A549 (cell line): ENCODE results near the gene TCF12. TPM values are rescaled to one million over a fixed set of nuclear protein-coding genes. Genes with fewer than 3 reads are reported as not detected.

ENCODE experiments used
- ATAC-seq, 2 experiments: fragments of 200-7000 bp in 1 of 2; fragments of >200 bp in 1 of 2; cut with Nextera tagmentation in 1 of 2; cut with Tn5 transposase in 1 of 2; 3 replicates each; pipeline versions ENCODE4 v1.8.0 to v1.9.1; 2018 to 2020; ENCODE audit warnings: mild to moderate bottlenecking in 1 of 2, moderate library complexity in 1 of 2
- CTCF ChIA-PET: fragments of 300-600 bp; sonication (Branson Sonifier 250); formaldehyde crosslinking; extraction: SDS; loops from one replicate; lab custom pipeline; 2021; ENCODE audit warnings: antibody characterized with exemption, inconsistent platforms; lab: Yijun Ruan, JAX
- POLR2A ChIA-PET: fragments of 350-600 bp; formaldehyde crosslinking; extraction: SDS; loops from one replicate; lab custom pipeline; 2021; ENCODE audit warnings: antibody characterized with exemption, inconsistent platforms; lab: Yijun Ruan, JAX
- DNase-seq, 2 experiments: peaks; one replicate each; pipeline versions ENCODE4 v3.0.0 to v3.0.0-alpha.2; 2011 to 2016; ENCODE audit warnings: low read depth in 1 of 2, low spot score in 1 of 2
- FAIRE-seq: peaks from 2 replicates; lab custom pipeline; 2011; peaks lifted over from hg19 to GRCh38; lab: Jason Lieb, UNC
- H3K27ac ChIP-seq, 2 experiments: fragments of >200 bp; sonication (Bioruptor Twin); formaldehyde crosslinking; 3 replicates each; pipeline ENCODE4 v1.5.1; 2016 to 2017
- H3K4me1 ChIP-seq: fragments of >200 bp; sonication (Bioruptor Twin); formaldehyde crosslinking; 3 replicates; pipeline ENCODE4 v1.6.1; 2016
- H3K4me2 ChIP-seq: fragments of >200 bp; sonication (Bioruptor Twin); formaldehyde crosslinking; 3 replicates; pipeline ENCODE4 v1.6.1; 2016
- H3K4me3 ChIP-seq: fragments of >200 bp; sonication (Bioruptor Twin); formaldehyde crosslinking; 3 replicates; pipeline ENCODE4 v1.5.1; 2016
- H3K9me3 ChIP-seq: fragments of >200 bp; sonication (Bioruptor Twin); formaldehyde crosslinking; 3 replicates; pipeline ENCODE4 v1.6.1; 2016
- CBX2 ChIP-seq: fragments of 200-600 bp; sonication (generic); IDR thresholded peaks from 2 replicates; pipeline ENCODE4 v1.6.1; 2016; ENCODE audit warnings: low read depth, mild to moderate bottlenecking, borderline replicate concordance
- CEBPB ChIP-seq, 2 experiments: fragments of >200 bp in 1 of 2; sonication (Bioruptor Twin) in 1 of 2; formaldehyde crosslinking in 1 of 2; IDR thresholded peaks; 2 replicates each; pipeline ENCODE4 v1.6.1; 2012 to 2016
- CHD4 ChIP-seq: fragments of 200-600 bp; sonication (generic); IDR thresholded peaks from 2 replicates; pipeline ENCODE4 v1.6.1; 2016; ENCODE audit warnings: antibody characterized with exemption, mild to moderate bottlenecking, borderline replicate concordance
- EHF ChIP-seq: fragments of 250-450 bp; sonication (Bioruptor Pico); IDR thresholded peaks from 2 replicates; pipeline ENCODE4 v1.5.0; 2020; ENCODE audit warnings: mild to moderate bottlenecking
- FOSB ChIP-seq: fragments of 250-450 bp; sonication (Bioruptor Pico); IDR thresholded peaks from 2 replicates; pipeline ENCODE4 v1.5.0; 2020; ENCODE audit warnings: mild to moderate bottlenecking, moderate library complexity
- FOSL2 ChIP-seq, 2 experiments: fragments of 450-650 bp in 1 of 2; fragments of >200 bp in 1 of 2; sonication (Bioruptor Twin) in 1 of 2; formaldehyde crosslinking; IDR thresholded peaks; 2 replicates each; pipeline versions ENCODE4 v1.5.0 to v1.6.1; 2016 to 2020; ENCODE audit warnings: mild to moderate bottlenecking in 1 of 2, moderate library complexity in 1 of 2
- FOXS1 ChIP-seq: fragments of 250-450 bp; sonication (Bioruptor Pico); IDR thresholded peaks from 2 replicates; pipeline ENCODE4 v1.5.0; 2020; ENCODE audit warnings: mild to moderate bottlenecking, moderate library complexity
- HOXB13 ChIP-seq: fragments of 250-450 bp; sonication (Bioruptor Pico); IDR thresholded peaks from 2 replicates; pipeline ENCODE4 v1.5.0; 2020; ENCODE audit warnings: low read depth, mild to moderate bottlenecking, moderate library complexity
- JUN ChIP-seq, 2 experiments: fragments of >200 bp; sonication (Bioruptor Twin); formaldehyde crosslinking; IDR thresholded peaks; 2 replicates in 1 of 2; 3 replicates in 1 of 2; pipeline ENCODE4 v1.6.1; 2016 to 2017
- KDM1A ChIP-seq: fragments of 200-600 bp; sonication (generic); IDR thresholded peaks from 2 replicates; pipeline ENCODE4 v1.6.1; 2016; ENCODE audit warnings: low read depth, mild to moderate bottlenecking
- MAFK ChIP-seq: fragments of 450-650 bp; IDR thresholded peaks from 2 replicates; pipeline ENCODE4 v1.6.1; 2014; ENCODE audit not compliant: partially characterized antibody
- MYC ChIP-seq: IDR thresholded peaks from 2 replicates; pipeline ENCODE4 v1.6.1; 2012; ENCODE audit warnings: mild to moderate bottlenecking, inconsistent platforms, low read length, improper control_type of control experiment, borderline replicate concordance
- POLR2A ChIP-seq: IDR thresholded peaks from 2 replicates; pipeline ENCODE4 v1.6.1; 2012; ENCODE audit warnings: mild to moderate bottlenecking, low read length
- RCOR1 ChIP-seq: fragments of 150-350 bp; IDR thresholded peaks from 2 replicates; pipeline ENCODE4 v1.6.1; 2014; ENCODE audit warnings: antibody characterized with exemption, low read length, low read depth
- SREBF2 ChIP-seq: fragments of 450-650 bp; IDR thresholded peaks from 2 replicates; pipeline ENCODE4 v1.6.1; 2014; ENCODE audit warnings: mild to moderate bottlenecking, moderate library complexity
- TP53 ChIP-seq: fragments of 250-450 bp; sonication (Bioruptor Pico); IDR thresholded peaks from 2 replicates; pipeline ENCODE4 v1.5.0; 2021; ENCODE audit warnings: mild to moderate bottlenecking, moderate library complexity
- WGBS: methylation state at CpG from one replicate; pipeline ENCODE4 v1.1.6; 2017; ENCODE audit errors: missing lambda C conversion rate; 5-methylcytosine and 5-hydroxymethylcytosine counted together
- polyA plus RNA-seq, 4 experiments: library from polyadenylated mRNA; depleted of rRNA in 3 of 4; stranded (reverse); fragments of >200 nt; fragmentation: RNase III in 1 of 4; extraction: RNeasy Plus Mini Kit Qiagen cat#74134 plus additional on column Dnase treatment in 1 of 4; gene quantifications; 2 replicates in 3 of 4; 3 replicates in 1 of 4; pipeline ENCODE4 v1.2.3, GENCODE V29; 2011 to 2017
- TF ChIP-seq, protein P1 (sequence below): fragments of >200 bp; sonication (Bioruptor Twin); formaldehyde crosslinking; IDR thresholded peaks from 2 replicates; pipeline ENCODE4 v1.6.1; 2016
- TF ChIP-seq, protein P2 (sequence below): fragments of 150-350 bp; IDR thresholded peaks from 2 replicates; pipeline ENCODE4 v1.6.1; 2014; ENCODE audit warnings: low read depth, mild to moderate bottlenecking, low read length
- TF ChIP-seq, protein P3 (sequence below): fragments of 200-600 bp; sonication (generic); IDR thresholded peaks from 2 replicates; pipeline ENCODE4 v1.6.1; 2016; ENCODE audit warnings: antibody characterized with exemption, mild to moderate bottlenecking, moderate library complexity

The TCF12 gene
- polyA plus RNA-seq, 2 of the 4 experiments (the other 2 are of a cell fraction), result 36.3 to 121 TPM

DNA sequence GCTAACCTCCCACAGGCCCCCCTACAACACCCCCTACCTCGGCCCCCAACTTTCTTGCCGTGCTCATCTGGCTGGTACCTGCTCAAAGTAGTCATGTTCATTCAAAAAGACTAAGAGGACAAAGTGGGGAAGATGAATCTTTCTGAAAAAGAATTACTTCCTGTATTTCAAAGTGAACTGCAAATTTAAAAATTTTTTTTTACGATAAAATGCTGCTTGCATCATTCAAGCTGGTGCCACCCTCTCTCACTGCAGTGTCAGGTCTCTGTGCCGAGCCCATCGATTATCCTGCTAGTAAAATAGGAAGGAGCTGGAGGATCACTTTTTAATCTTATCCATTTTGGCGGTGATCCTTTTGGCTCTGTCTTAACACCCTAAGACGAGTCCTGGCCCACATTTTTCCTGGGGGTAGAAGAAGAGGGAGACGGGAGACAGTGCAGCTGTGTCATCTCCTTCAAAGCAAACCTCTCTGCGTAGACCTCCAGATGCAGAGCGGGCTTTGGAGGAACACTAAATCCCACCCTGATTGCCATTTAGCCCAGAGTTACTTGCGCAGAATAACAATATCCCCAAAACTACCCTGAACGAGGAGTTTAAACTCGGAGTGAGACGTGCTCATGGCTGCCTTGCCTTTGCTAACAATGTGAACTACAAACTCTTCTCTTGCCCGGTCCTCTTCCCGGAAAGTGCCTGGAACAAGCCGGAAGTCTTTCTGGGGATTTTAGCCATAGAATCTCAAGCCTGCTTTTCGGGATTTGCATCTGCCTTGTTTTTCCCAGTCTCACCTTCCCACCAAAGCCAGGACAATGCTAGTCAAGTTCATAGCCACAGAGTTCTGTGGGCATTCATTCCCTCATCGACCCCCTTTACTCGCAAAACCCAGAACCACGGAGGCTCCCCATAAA, 391.7 kb downstream of the TCF12 start:
- H3K9me3 ChIP-seq, result no peaks in the 10 kb centered on the region
- CTCF ChIA-PET, result interaction anchor here (0.6 to 6.2 kb wide), 8 partner anchors 13 to 819 kb away, joined by 3 to 114 read pairs (median 4); no protein-coding TSS in a partner anchor
- WGBS, result 82% methylated on average over 21 of the region's 21 CpGs
- POLR2A ChIA-PET, result no interaction called here
- FAIRE-seq, result no peak
- TF ChIP-seq, protein P1, sequence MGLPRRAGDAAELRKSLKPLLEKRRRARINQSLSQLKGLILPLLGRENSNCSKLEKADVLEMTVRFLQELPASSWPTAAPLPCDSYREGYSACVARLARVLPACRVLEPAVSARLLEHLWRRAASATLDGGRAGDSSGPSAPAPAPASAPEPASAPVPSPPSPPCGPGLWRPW, result no peak
- TF ChIP-seq EHF (CRISPR knock-in tag), result no peak
- TF ChIP-seq SREBF2, result no peak
- TF ChIP-seq, all 56 proteins: peak for 0
- H3K27ac ChIP-seq, result no peak overlapping the region
- no peak overlapping the region for H3K4me2 ChIP-seq
- DNase-seq (no peak), ATAC-seq (no peak)
- no peak overlapping the region for H3K4me3 ChIP-seq
- H3K4me1 ChIP-seq, result peaks cover 16% of the 10 kb centered on the region

DNA sequence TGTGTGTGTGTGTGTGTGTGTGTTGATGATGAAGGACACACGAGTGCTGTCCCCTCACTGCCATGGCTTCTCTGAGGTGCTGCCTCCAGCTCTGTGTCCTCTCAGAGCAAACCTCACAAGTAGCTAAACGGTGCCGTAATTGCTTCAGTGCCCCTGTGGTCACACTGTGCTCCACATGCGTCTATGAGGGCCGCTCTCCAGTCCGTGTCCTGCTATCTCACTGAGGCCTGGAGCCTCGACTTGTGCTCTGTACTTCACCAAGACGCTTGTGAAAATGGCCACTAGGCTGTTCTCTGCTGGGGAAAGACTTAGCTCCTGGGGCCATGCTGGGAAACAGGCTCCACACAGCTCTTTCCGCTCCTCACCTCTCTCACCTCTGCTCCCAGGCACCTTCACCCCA, 392.4 kb downstream of the TCF12 start:
- Histone ChIP-seq H3K27ac (no peak overlapping the region), H3K4me3 (no peak overlapping the region), H3K9me3 (no peaks in the 10 kb centered on the region), H3K4me1 (peaks cover 16% of the 10 kb centered on the region), H3K4me2 (no peak overlapping the region)
- TF ChIP-seq MAFK (no peak), FOSL2 (IDR thresholded peaks at IDR 0.05) (no peak), FOSL2 (CRISPR knock-in tag; IDR thresholded peaks at IDR 0.05) (no peak), CEBPB (IDR thresholded peaks at IDR 0.05) (no peak), HOXB13 (no peak), TP53 (CRISPR knock-in tag) (no peak)
- DNase-seq (no peak), FAIRE-seq (no peak), ATAC-seq (no peak)
- ChIA-PET CTCF (interaction anchor here (0.6 to 3.6 kb wide), 10 partner anchors 11 to 820 kb away, joined by 3 to 16 read pairs (median 4); partner anchors contain the start of gene TCF12), POLR2A (no interaction called here)
- WGBS, result 87% methylated on average over 9 of the region's 9 CpGs

DNA sequence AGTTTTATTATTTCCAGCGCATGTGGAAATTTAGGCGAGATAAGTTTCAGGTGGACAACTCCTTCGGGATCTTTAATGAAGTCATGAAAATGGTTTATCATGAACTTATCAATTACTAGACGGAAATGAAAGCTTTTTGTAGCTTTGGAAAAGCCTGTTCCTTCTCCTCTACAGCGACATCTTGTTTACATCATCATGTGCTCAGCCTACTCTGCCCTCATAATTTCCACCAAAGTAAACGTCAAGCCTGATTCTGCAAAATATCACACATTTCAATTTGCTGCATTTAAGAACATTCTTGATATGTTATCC, 393.5 kb downstream of the TCF12 start:
- Histone ChIP-seq H3K9me3 (no peaks in the 10 kb centered on the region), H3K4me3 (no peak overlapping the region), H3K27ac (no peak overlapping the region), H3K4me1 (peaks cover 10% of the 10 kb centered on the region), H3K4me2 (no peak overlapping the region)
- no peak for DNase-seq
- ATAC-seq, result no peak
- 85% methylated on average over 6 of the region's 6 CpGs for WGBS
- CTCF ChIA-PET, result interaction anchor here (1.0 to 3.6 kb wide), 7 partner anchors 10 to 821 kb away, joined by 3 to 16 read pairs (median 5); partner anchors contain the start of gene TCF12
- no peak for TF ChIP-seq CBX2
- TF ChIP-seq POLR2A, result no peak
- no peak for TF ChIP-seq JUN (IDR thresholded peaks at IDR 0.05)
- TF ChIP-seq, protein P2, sequence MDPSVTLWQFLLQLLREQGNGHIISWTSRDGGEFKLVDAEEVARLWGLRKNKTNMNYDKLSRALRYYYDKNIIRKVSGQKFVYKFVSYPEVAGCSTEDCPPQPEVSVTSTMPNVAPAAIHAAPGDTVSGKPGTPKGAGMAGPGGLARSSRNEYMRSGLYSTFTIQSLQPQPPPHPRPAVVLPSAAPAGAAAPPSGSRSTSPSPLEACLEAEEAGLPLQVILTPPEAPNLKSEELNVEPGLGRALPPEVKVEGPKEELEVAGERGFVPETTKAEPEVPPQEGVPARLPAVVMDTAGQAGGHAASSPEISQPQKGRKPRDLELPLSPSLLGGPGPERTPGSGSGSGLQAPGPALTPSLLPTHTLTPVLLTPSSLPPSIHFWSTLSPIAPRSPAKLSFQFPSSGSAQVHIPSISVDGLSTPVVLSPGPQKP, result no peak
- no peak for TF ChIP-seq CHD4
- no peak for TF ChIP-seq SREBF2
- no peak for TF ChIP-seq KDM1A
- no peak for TF ChIP-seq MYC
- TF ChIP-seq, protein P3, sequence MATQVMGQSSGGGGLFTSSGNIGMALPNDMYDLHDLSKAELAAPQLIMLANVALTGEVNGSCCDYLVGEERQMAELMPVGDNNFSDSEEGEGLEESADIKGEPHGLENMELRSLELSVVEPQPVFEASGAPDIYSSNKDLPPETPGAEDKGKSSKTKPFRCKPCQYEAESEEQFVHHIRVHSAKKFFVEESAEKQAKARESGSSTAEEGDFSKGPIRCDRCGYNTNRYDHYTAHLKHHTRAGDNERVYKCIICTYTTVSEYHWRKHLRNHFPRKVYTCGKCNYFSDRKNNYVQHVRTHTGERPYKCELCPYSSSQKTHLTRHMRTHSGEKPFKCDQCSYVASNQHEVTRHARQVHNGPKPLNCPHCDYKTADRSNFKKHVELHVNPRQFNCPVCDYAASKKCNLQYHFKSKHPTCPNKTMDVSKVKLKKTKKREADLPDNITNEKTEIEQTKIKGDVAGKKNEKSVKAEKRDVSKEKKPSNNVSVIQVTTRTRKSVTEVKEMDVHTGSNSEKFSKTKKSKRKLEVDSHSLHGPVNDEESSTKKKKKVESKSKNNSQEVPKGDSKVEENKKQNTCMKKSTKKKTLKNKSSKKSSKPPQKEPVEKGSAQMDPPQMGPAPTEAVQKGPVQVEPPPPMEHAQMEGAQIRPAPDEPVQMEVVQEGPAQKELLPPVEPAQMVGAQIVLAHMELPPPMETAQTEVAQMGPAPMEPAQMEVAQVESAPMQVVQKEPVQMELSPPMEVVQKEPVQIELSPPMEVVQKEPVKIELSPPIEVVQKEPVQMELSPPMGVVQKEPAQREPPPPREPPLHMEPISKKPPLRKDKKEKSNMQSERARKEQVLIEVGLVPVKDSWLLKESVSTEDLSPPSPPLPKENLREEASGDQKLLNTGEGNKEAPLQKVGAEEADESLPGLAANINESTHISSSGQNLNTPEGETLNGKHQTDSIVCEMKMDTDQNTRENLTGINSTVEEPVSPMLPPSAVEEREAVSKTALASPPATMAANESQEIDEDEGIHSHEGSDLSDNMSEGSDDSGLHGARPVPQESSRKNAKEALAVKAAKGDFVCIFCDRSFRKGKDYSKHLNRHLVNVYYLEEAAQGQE, result no peak
- no peak for TF ChIP-seq FOXS1
- no peak for TF ChIP-seq RCOR1
- TF ChIP-seq FOSB, result no peak
- POLR2A ChIA-PET, result no interaction called here
- FAIRE-seq, result no peak
